ENCODE data around the gene CCDC63.

CCDC63 gene

GRCh38 chr12:110919720-110920119, 72.9 kb downstream of the CCDC63 start:
- no peak for DNase-seq (ENCODE audit: low spot score)
- in situ Hi-C loops (cut with MboI; ENCODE audit: low sequenced_read_pairs, unreplicated experiment): no loop called here
- no peak for TF ChIP-seq CTCF (IDR thresholded peaks at IDR 0.05; ENCODE audit: borderline replicate concordance, control extremely low read depth, extremely low read depth, insufficient read depth, missing control alignments)

GRCh38 chr12:110920324-110920910, 73.6 kb downstream of the CCDC63 start, which contains the start of gene MYL2:
Gene MYL2 (minus strand): TSS chr12:110920579. CDS start chr12:110920529, 50 bp downstream.
- TF ChIP-seq CTCF (IDR thresholded peaks at IDR 0.05; ENCODE audit: borderline replicate concordance, control extremely low read depth, extremely low read depth, insufficient read depth, missing control alignments): no peak

GRCh38 chr12:110921262-110921661, 74.5 kb downstream of the CCDC63 start:
- TF ChIP-seq CTCF (IDR thresholded peaks at IDR 0.05; ENCODE audit: borderline replicate concordance, control extremely low read depth, extremely low read depth, insufficient read depth, missing control alignments): no peak
- no peak for DNase-seq (ENCODE audit: low spot score)
- in situ Hi-C loops (cut with MboI; ENCODE audit: low sequenced_read_pairs, unreplicated experiment): no loop called here

More at GRCh38 chr12:110920324-110920910, 73.6 kb downstream of the CCDC63 start, which contains the start of gene MYL2:
- no peak for DNase-seq (ENCODE audit: low spot score)
- in situ Hi-C loops (cut with MboI; ENCODE audit: low sequenced_read_pairs, unreplicated experiment): no loop called here

- TF ChIP-seq CTCF (IDR thresholded peaks at IDR 0.05; ENCODE audit: borderline replicate concordance, control extremely low read depth, extremely low read depth, insufficient read depth, missing control alignments): no peak
- in situ Hi-C loops (cut with MboI; ENCODE audit: low sequenced_read_pairs, unreplicated experiment): no loop called here
- DNase-seq (ENCODE audit: low spot score): no peak
Measured at GRCh38 chr12:110922652-110923051, 75.9 kb downstream of the CCDC63 start.

- in situ Hi-C loops (cut with MboI; ENCODE audit: low sequenced_read_pairs, unreplicated experiment): no loop called here
- peak; percentile 8 for DNase-seq (ENCODE audit: low spot score)
- no peak for TF ChIP-seq CTCF (IDR thresholded peaks at IDR 0.05; ENCODE audit: borderline replicate concordance, control extremely low read depth, extremely low read depth, insufficient read depth, missing control alignments)
Measured at GRCh38 chr12:110923192-110923591, 76.4 kb downstream of the CCDC63 start.

- peak; percentile 24 for DNase-seq (ENCODE audit: low spot score)
- in situ Hi-C loops (cut with MboI; ENCODE audit: low sequenced_read_pairs, unreplicated experiment): no loop called here
- TF ChIP-seq CTCF (IDR thresholded peaks at IDR 0.05; ENCODE audit: borderline replicate concordance, control extremely low read depth, extremely low read depth, insufficient read depth, missing control alignments): no peak
Measured at GRCh38 chr12:110923692-110924334, 77.0 kb downstream of the CCDC63 start.
